HG03342 (cell line): ENCODE data around the gene STARD9.
"Not testable (repeated sequence)": the region's sequence is repeated elsewhere in the genome, so short reads cannot be mapped to it uniquely, and the experiment has no call there.

ENCODE experiments used
- ATAC-seq: cut with Tn5 transposase; IDR thresholded peaks from one replicate; pipeline ENCODE4 v1.9.1; 2021; ENCODE audit warnings: mild to moderate bottlenecking, moderate library complexity; ENCODE audit not compliant: unreplicated experiment

Gene STARD9

GRCh38 chr15:42584031-42584765 lies 8.8 kb downstream of the STARD9 start:
- no peak for ATAC-seq

GRCh38 chr15:42590619-42591237 lies 15.3 kb downstream of the STARD9 start:
- no peak for ATAC-seq

GRCh38 chr15:42591238-42591934 lies 16.0 kb downstream of the STARD9 start:
- ATAC-seq, result no peak

GRCh38 chr15:42592716-42593115 lies 17.3 kb downstream of the STARD9 start:
- no peak for ATAC-seq

- no peak for ATAC-seq
These were observed 17.7 kb downstream of the STARD9 start for GRCh38 chr15:42593143-42593542.

GRCh38 chr15:42594095-42594494 lies 18.7 kb downstream of the STARD9 start:
- ATAC-seq, result no peak

- no peak for ATAC-seq
These were observed 20.3 kb downstream of the STARD9 start for GRCh38 chr15:42595626-42596240.

GRCh38 chr15:42601316-42601715 lies 25.9 kb downstream of the STARD9 start:
- ATAC-seq, result not testable (repeated sequence)

- no peak for ATAC-seq
These were observed 27.1 kb downstream of the STARD9 start for GRCh38 chr15:42602501-42602900.

GRCh38 chr15:42603978-42604377 lies 28.6 kb downstream of the STARD9 start:
- ATAC-seq, result no peak

- ATAC-seq, result peak; percentile 42
These were observed 29.7 kb downstream of the STARD9 start for GRCh38 chr15:42604894-42605744.

GRCh38 chr15:42605796-42606195 lies 30.4 kb downstream of the STARD9 start:
- no peak for ATAC-seq

GRCh38 chr15:42608110-42608531 lies 32.7 kb downstream of the STARD9 start:
- peak; percentile 50 for ATAC-seq

GRCh38 chr15:42608752-42609488 lies 33.5 kb downstream of the STARD9 start:
- no peak for ATAC-seq

- no peak for ATAC-seq
These were observed 36.1 kb downstream of the STARD9 start for GRCh38 chr15:42611532-42611931.

- ATAC-seq, result no peak
These were observed 37.0 kb downstream of the STARD9 start for GRCh38 chr15:42612367-42612912.

GRCh38 chr15:42616107-42616506 lies 40.7 kb downstream of the STARD9 start:
- ATAC-seq, result no peak

- no peak for ATAC-seq
These were observed 44.4 kb downstream of the STARD9 start for GRCh38 chr15:42619656-42620371.

GRCh38 chr15:42621386-42621785 lies 46.0 kb downstream of the STARD9 start:
- ATAC-seq, result no peak
